NCI-H1417 treated with DMSO at 0.1 percent for 48 hours (cell line): ENCODE data around the gene EHD1.
"Not testable (repeated sequence)": the region's sequence is repeated elsewhere in the genome, so short reads cannot be mapped to it uniquely, and the experiment has no call there.

ENCODE experiments used
- DNase-seq: peaks from one replicate; lab custom pipeline; 2025; lab: John Stamatoyannopoulos, UW

EHD1 gene

DNA sequence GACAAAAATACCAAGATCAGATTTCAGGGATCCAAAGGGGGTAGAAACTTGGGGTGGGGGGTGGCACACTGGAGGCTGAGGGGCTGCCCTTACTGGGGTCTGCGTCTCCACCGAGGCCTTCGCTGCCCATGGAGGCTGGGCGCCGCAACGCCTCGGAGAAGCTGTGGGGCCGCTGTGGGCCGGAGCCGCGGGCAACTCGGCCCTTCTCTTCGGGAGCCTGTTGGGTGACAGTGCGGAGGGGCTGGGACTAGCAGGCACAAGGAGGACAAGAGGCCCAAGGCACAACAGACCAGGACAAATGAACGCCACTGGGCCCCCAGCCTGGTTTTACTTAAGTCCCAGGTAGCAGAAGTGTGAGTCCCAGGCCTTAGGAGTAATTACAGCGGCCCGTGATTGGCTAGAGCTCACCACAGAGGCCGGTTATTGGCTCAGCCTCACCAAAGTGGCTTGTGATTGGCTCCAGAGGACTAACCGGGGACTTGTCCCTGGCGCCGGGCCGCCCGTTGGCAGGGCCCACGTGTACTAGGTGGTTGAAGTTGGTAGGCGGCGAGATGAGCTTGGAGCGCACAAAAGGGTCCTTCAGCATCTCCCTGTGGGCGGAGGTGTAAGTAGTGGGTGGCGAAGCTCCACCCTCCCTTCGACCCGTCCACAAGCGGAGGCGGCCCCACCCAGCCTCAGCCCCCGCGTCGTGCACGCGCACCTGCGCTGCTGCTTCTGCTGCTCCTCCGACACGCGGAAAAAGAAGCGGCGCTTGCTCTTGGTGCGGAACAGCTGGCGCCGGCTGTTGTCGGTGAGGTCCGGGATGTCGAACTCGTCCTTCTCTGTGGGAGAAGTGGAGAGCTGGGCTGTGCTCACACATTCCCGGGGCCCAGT lies 51.6 kb downstream of the EHD1 start:
- DNase-seq: no peak

GRCh38 chr11:64826062-64826461 lies 52.4 kb downstream of the EHD1 start:
- DNase-seq: no peak

GRCh38 chr11:64823568-64824119 lies 54.8 kb downstream of the EHD1 start:
- no peak for DNase-seq

DNA sequence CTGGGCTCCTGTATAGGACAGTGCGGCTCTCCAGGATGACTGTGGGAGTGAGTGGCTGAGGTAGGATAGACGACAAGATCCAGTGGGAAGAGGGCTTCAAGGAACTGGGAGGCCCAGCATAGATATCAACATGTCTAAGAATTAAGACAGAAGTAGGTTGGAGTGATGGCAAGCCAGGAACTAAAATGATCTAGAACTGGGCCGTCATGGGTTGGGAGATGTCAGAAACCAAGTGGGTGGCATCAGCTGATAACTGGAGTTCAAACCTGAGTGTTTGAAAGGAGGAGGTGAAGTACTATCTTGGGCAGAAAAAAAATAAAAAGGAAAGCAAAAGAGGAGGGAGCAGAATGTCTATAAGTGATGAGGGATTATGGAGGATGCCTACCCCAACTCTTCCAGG lies 60.9 kb downstream of the EHD1 start:
- DNase-seq: no peak

DNA sequence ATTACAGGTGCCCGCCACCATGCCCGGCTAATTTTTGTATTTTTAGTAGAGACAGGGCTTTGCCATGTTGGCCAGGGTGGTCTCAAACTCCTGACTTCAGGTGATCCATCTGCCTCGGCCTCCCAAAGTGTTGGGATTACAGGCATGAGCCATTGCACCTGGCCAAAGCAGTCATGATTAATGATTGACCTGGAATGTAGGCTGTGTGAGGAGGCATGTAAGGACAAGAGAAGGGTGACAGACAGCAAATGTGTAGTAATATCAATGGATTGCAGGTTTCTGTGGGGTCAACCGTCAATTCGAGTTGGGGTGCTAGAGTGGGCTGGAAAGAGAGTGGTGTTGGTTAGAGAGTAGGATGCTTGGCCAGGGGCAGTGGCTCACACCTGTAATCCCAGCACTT lies 63.0 kb downstream of the EHD1 start:
- DNase-seq: not testable (repeated sequence)

GRCh38 chr11:64814712-64815187 lies 63.7 kb downstream of the EHD1 start:
- no peak for DNase-seq

DNA sequence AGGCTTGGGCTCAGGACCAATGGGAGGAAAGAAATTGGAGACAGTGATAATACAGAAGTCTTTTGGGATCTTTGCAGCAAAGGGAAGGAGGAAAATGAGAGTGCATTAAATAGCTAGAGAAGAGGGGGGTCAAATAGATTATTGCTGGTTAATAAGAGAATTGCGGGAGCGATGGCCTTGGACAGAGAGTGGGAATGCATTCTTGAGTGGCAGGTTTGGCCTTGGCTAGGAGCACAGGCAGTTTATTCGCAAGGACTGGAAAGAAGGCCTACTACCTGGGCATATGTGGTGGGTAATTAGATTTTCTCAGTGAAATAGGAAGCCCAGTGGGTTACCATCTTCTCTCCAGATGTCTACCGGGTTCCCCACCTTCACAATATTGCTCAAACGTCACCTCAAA lies 64.6 kb downstream of the EHD1 start:
- no peak for DNase-seq

DNA sequence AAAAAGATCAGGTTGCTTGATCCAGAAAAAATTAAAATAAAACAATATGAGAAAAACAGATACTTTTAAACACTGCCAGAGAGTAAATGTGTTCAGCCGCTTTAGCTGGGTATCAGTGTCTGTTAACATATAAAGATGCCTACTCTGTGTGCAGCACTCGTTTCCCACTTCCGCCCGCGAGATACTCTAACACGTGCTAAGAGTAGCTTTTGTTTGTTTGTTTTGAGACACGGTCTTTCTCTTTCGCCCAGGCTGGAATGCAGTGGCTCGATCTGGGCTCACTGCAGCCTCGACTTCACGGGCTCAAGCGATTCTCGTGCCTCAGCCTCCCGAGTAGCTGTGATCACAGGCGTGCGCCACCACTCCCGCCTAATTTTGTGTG lies 67.5 kb downstream of the EHD1 start:
- DNase-seq: no peak

GRCh38 chr11:64810271-64810890 lies 68.0 kb downstream of the EHD1 start, which contains the start of gene MEN1:
Gene MEN1 (minus strand): TSS chr11:64810551. CDS start chr11:64810109, 442 bp downstream.
- peak; percentile 58 for DNase-seq

DNA sequence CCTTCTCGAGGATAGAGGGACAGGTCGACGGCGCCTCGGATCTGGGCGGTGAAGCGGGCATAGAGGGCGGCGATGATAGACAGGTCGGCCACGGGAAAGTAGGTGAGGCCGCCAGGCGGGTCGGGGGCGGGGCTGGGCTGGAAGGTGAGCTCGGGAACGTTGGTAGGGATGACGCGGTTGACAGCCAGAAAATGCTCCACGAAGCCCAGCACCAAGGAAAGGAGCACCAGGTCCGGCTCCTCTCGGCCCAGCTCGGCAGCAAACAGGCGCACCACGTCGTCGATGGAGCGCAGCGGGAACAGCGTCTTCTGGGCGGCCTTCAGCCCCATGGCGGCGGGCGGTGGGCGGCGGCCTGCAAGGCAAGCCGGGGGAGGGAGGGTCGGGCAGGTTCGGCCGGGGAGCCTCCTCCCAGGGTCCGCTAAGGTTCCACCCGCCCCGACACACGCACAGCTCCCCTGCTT lies 68.6 kb downstream of the EHD1 start:
- no peak for DNase-seq

GRCh38 chr11:64805481-64805880 lies 72.9 kb downstream of the EHD1 start:
- no peak for DNase-seq

DNA sequence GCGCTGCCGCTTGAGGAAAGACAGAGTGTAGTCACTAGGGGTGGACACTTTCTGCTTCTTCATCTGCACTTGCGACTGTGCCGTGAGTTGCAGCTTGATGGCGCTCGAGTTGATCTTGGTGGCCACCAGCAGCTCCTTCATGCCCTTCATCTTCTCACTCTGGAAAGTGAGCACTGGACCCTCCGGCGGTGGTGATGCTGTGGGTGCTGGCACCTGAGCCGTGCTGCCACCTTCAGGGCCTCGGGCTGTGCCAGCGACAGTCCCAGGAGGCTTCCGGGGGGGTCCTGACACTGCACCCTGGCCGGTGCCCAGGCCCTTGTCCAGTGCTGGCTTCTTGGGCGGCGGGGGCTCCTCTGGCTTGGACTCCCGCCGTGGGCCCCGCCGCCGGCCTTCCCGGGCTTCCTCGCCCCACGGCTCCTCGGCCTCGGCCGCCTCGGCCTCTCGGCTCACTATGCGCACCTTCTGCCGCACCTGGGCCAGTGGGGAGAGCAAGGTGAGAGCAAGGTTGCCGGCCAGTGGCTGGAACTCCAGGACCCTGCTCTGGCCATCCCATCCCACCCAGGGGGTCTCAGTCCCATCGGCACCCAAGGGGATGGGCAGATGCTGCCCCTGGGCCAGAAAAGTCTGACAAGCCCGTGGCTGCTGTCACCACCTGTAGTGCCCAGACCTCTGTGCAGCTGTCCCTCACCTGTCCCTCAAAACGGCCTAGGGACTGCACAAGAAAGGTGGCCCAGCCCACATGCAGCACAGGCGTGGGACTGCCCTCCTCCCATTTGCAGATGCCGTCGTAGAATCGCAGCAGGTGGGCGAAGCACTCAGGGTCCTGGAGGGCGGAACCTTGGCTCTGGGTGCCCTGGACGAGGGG lies 73.8 kb downstream of the EHD1 start:
- DNase-seq: no peak

GRCh38 chr11:64803846-64804345 lies 74.5 kb downstream of the EHD1 start:
- DNase-seq: no peak

- peak; percentile 15 for DNase-seq
Observed at GRCh38 chr11:64803158-64803845, 75.1 kb downstream of the EHD1 start, which contains the start of gene MAP4K2. Gene MAP4K2 (minus strand): TSS chr11:64803214. CDS start chr11:64803149, 65 bp downstream.

GRCh38 chr11:64802370-64803157 lies 75.9 kb downstream of the EHD1 start:
- DNase-seq: no peak
